LNCaP clone FGC (cell line): ENCODE results near the gene GRWD1.
A peak's percentile ranks its signal among the peaks of the same experiment; 100 is the strongest.

Source experiments
- DNase-seq: peaks from one replicate; pipeline ENCODE4 v3.0.0-alpha.2; 2011; ENCODE audit warnings: low read depth
- H3K4me3 ChIP-seq: 2 replicates; pipeline ENCODE4 v1.5.1; 2011; ENCODE audit warnings: mild to moderate bottlenecking, low read depth, low read length, control low read depth
- CTCF ChIP-seq: IDR thresholded peaks from 2 replicates; pipeline ENCODE4 v1.5.1; 2012; ENCODE audit warnings: mild to moderate bottlenecking; ENCODE audit not compliant: control insufficient read depth, insufficient read depth; ENCODE audit errors: extremely low read depth

Gene GRWD1

GRCh38 chr19:48502350-48503018 is 56.7 kb downstream of the GRWD1 start:
- H3K4me3 ChIP-seq, result peak overlapping the region; percentile 49
- DNase-seq, result no peak
- TF ChIP-seq CTCF, result no peak

GRCh38 chr19:48506138-48506733 is 60.5 kb downstream of the GRWD1 start:
- no peak for DNase-seq
- no peak overlapping the region for H3K4me3 ChIP-seq
- 0 out of 2 replicates have a peak, but pooled peaks have one; percentile 32 for TF ChIP-seq CTCF
